ENCODE data around the gene KCNJ4.
A peak's percentile ranks its signal among the peaks of the same experiment; 100 is the strongest.
"Not testable (repeated sequence)": the region's sequence is repeated elsewhere in the genome, so short reads cannot be mapped to it uniquely, and the experiment has no call there.

The KCNJ4 gene

GRCh38 chr22:38413085-38414008 lies 41.7 kb downstream of the KCNJ4 start:
- ATAC-seq (replicated peaks) = no peak
- H3K9me3 Mint-ChIP-seq = no peaks in the 10 kb centered on the region
- DNase-seq = no peak
- H3K4me1 Mint-ChIP-seq = peaks cover 4 to 6% of the 10 kb centered on the region in 2 donors
- H3K27me3 Mint-ChIP-seq = peaks cover 4 to 20% of the 10 kb centered on the region in 2 donors
- H3K27ac Mint-ChIP-seq = no peak overlapping the region
- no peaks in the 10 kb centered on the region for H3K36me3 Mint-ChIP-seq
- no peak overlapping the region for H3K4me3 Mint-ChIP-seq

- Mint-ChIP-seq H3K4me3 (peak overlapping the region; percentile 51 to 57), H3K27me3 (peaks cover 8 to 20% of the 10 kb centered on the region in 2 donors), H3K27ac (no peak overlapping the region), H3K9me3 (no peaks in the 10 kb centered on the region), H3K36me3 (no peaks in the 10 kb centered on the region), H3K4me1 (peaks cover 4 to 6% of the 10 kb centered on the region in 2 donors)
- peak; percentile 66 to 68 for ATAC-seq (replicated peaks)
- no peak for DNase-seq
Measured at GRCh38 chr22:38412435-38413084, 42.4 kb downstream of the KCNJ4 start.

DNA sequence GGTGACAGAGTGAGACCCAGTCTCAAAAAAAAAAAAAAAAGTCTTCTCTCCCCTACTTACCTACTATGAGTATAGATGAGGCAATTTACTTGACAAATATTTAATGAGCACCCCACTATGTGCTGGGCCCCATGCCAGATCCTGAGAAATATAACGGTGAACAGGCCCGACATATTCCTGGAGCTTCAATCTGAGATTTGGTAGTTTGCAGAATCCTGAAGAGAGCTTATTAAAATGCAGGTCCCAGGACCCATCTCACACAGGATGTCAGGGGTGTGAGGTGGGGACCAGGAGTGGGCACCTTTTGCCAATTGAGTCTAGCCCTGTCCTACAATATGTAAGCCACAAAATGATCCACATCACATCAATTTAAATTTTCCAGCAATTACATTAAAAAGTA lies 44.0 kb downstream of the KCNJ4 start:
- H3K36me3 Mint-ChIP-seq = no peaks in the 10 kb centered on the region
- peaks cover 4 to 6% of the 10 kb centered on the region in 2 donors for H3K4me1 Mint-ChIP-seq
- ATAC-seq (replicated peaks) = no peak
- peaks cover 8 to 20% of the 10 kb centered on the region in 2 donors for H3K27me3 Mint-ChIP-seq
- H3K27ac Mint-ChIP-seq = no peak overlapping the region
- no peak overlapping the region for H3K4me3 Mint-ChIP-seq
- H3K9me3 Mint-ChIP-seq = no peaks in the 10 kb centered on the region
- no peak for DNase-seq

DNA sequence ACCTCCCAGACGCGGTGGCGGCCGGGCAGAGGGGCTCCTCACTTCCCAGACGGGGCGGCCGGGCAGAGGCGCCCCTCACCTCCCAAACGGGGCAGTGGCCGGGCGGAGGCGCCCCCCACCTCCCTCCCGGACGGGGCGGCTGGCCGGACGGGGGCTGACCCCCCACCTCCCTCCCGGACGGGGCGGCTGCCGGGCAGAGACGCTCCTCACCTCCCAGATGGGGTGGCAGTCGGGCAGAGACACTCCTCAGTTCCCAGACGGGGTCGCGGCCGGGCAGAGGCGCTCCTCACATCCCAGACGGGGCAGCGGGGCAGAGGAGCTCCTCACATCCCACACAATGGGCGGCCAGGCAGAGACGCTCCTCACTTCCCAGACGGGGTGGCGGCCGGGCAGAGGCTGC lies 45.1 kb downstream of the KCNJ4 start:
- H3K4me3 Mint-ChIP-seq; H3K4me1 Mint-ChIP-seq; ATAC-seq (replicated peaks); H3K36me3 Mint-ChIP-seq; DNase-seq; H3K27ac Mint-ChIP-seq; H3K9me3 Mint-ChIP-seq: not testable (repeated sequence)
- peaks cover 8 to 20% of the 10 kb centered on the region in 2 donors for H3K27me3 Mint-ChIP-seq

GRCh38 chr22:38406617-38407016 lies 48.4 kb downstream of the KCNJ4 start:
- DNase-seq (no peak), ATAC-seq (replicated peaks) (no peak)
- Mint-ChIP-seq H3K27me3 (peaks cover 4 to 14% of the 10 kb centered on the region in 2 donors), H3K4me1 (no peaks in the 10 kb centered on the region), H3K4me3 (no peak overlapping the region), H3K27ac (no peak overlapping the region), H3K9me3 (no peaks in the 10 kb centered on the region), H3K36me3 (no peaks in the 10 kb centered on the region)

- Mint-ChIP-seq H3K4me1 (peaks cover 0 to 2% of the 10 kb centered on the region in 2 donors), H3K4me3 (no peak overlapping the region), H3K9me3 (no peaks in the 10 kb centered on the region), H3K27ac (no peak overlapping the region), H3K27me3 (peaks cover 0 to 4% of the 10 kb centered on the region in 2 donors), H3K36me3 (no peaks in the 10 kb centered on the region)
- ATAC-seq (replicated peaks) (no peak), DNase-seq (no peak)
Measured at GRCh38 chr22:38404419-38404818, 50.6 kb downstream of the KCNJ4 start.

DNA sequence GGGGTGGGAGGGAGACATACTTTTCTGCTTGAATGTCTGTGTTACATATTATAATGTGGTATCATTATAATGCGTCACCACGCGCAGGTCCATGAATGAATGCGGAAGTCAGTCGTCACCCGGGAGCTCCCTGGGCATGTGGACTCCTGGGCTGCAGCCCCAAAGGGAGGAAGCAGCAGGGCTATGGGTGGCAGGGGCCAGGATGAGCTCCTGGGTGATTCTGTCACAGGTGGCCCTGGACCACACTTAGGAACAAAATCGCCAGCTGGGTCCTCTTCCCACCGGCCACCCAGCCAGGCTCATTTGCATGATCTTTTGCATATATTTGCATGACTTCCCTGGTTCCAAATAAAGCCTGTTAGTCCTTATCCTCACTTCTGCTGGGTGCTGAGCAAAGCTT lies 51.2 kb downstream of the KCNJ4 start:
- DNase-seq (no peak), ATAC-seq (replicated peaks) (no peak)
- no peak overlapping the region for H3K27ac Mint-ChIP-seq
- no peaks in the 10 kb centered on the region for H3K9me3 Mint-ChIP-seq
- H3K4me1 Mint-ChIP-seq = peaks cover 0 to 2% of the 10 kb centered on the region in 2 donors
- H3K36me3 Mint-ChIP-seq = no peaks in the 10 kb centered on the region
- H3K4me3 Mint-ChIP-seq = no peak overlapping the region
- peaks cover 0 to 4% of the 10 kb centered on the region in 2 donors for H3K27me3 Mint-ChIP-seq

- Mint-ChIP-seq H3K36me3 (peaks cover under 1 to 1% of the 10 kb centered on the region in 2 donors), H3K27ac (no peak overlapping the region), H3K9me3 (no peaks in the 10 kb centered on the region), H3K27me3 (no peaks in the 10 kb centered on the region), H3K4me1 (peaks cover 0 to 2% of the 10 kb centered on the region in 2 donors), H3K4me3 (no peak overlapping the region)
- ATAC-seq (replicated peaks) (no peak), DNase-seq (no peak)
Measured at GRCh38 chr22:38402204-38402603, 52.8 kb downstream of the KCNJ4 start.

GRCh38 chr22:38401336-38402084 lies 53.5 kb downstream of the KCNJ4 start:
- H3K4me1 Mint-ChIP-seq = peaks cover 2 to 3% of the 10 kb centered on the region in 2 donors
- H3K4me3 Mint-ChIP-seq = no peak overlapping the region
- H3K9me3 Mint-ChIP-seq = no peaks in the 10 kb centered on the region
- H3K27ac Mint-ChIP-seq = no peak overlapping the region
- ATAC-seq (replicated peaks) (no peak), DNase-seq (no peak)
- no peaks in the 10 kb centered on the region for H3K27me3 Mint-ChIP-seq
- H3K36me3 Mint-ChIP-seq = peaks cover 4 to 8% of the 10 kb centered on the region in 2 donors

DNA sequence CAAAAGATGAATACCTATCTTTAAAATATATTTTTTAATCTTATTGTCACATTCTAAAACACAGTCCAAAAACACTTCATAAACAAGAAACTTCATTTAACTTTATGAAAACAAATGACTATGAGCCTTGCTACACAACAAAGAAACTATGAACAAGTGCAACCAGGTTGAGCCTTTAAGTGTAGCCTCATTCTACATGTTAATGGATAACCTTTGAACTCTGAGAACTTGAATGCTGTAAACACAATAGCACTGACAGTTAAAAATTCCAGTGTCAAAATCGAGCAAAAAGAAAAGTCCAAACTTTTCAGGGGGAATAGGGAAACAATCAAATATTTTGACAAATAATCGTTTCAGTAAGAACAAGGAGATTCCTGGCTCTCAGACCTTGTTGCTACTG lies 54.7 kb downstream of the KCNJ4 start:
- not testable (repeated sequence) for ATAC-seq (replicated peaks); DNase-seq; H3K27ac Mint-ChIP-seq; H3K27me3 Mint-ChIP-seq; H3K4me3 Mint-ChIP-seq; H3K9me3 Mint-ChIP-seq
- Mint-ChIP-seq H3K36me3 (peaks cover 8 to 12% of the 10 kb centered on the region in 2 donors), H3K4me1 (peaks cover 8 to 11% of the 10 kb centered on the region in 2 donors)

DNA sequence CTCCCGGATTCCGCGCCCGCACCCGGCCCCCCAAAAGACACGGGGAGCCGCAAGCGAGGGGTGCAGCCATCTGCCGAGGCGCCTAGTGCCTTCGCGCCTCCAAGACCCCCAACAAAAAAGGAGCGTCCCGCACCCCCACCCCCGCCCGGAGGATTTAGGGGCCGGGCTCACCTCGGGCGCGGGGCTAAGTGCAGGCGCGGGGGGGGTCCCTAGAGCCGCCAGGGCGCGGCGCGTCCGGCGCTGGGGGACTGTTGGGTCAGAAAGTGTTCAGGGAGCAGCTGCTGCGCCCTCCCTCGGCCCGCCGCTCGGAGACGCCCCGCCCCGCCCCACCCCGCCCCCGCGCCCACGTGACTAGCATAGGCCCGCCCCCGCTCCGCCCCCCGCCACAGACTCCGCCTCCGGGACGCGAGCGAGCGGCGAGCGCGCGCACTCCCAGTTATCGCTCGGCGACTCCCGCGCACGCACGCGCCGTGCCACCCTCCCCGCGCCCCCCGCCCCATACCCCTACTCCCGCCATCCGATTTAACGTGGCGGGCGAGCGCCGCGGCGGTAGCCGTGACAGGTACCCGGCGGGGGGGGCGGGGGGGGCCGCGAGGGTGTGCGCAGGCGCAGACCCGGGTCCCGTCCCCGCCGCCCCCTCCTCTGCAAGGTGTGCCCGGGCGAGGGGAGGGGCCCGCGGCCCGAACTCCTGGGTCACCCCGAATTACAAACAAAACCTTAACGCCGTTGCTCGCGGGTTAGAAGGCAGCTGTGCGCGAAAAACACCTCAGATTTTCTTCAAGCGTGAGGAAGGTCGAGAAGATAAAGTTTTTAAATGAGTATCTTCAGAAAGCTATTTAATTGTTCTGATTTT lies 56.2 kb downstream of the KCNJ4 start:
- peak; percentile 78 to 83 for ATAC-seq (replicated peaks)
- no peaks in the 10 kb centered on the region for H3K9me3 Mint-ChIP-seq
- H3K27me3 Mint-ChIP-seq = no peaks in the 10 kb centered on the region
- peak overlapping the region; percentile 92 for H3K4me3 Mint-ChIP-seq
- H3K4me1 Mint-ChIP-seq = peaks cover 12 to 25% of the 10 kb centered on the region in 2 donors
- peak; percentile 74 for DNase-seq
- peak overlapping the region; percentile 87 for H3K27ac Mint-ChIP-seq
- peaks cover 8 to 15% of the 10 kb centered on the region in 2 donors for H3K36me3 Mint-ChIP-seq

DNA sequence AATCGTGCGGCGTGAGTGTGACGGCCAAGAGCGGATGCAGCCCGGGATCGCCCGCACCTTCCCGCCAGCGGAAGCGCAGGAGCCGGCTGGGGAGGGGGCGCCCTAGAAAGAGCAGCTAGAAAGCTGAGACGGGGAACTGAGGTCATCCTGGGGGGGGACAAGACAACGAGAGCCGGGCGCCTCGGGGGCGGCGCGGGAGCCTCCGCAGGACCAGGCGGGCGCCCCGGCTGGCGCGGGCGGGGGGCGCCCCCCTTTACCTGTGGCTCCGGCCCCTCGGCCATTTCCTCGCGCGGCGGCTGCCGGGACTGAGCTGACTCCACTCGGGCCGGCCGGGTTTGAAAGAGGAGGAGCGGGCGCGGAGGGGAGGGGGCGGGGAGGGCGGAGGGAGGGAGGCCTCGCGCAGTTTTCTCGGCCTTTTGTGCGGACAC lies 56.8 kb downstream of the KCNJ4 start:
- H3K27me3 Mint-ChIP-seq, H3K9me3 Mint-ChIP-seq: not testable (repeated sequence)
- Mint-ChIP-seq H3K4me3 (peak overlapping the region; percentile 92), H3K36me3 (peaks cover 8 to 15% of the 10 kb centered on the region in 2 donors), H3K27ac (peak overlapping the region; percentile 90), H3K4me1 (peaks cover 12 to 31% of the 10 kb centered on the region in 2 donors)
- peak; percentile 45 for DNase-seq
- peak; percentile 54 to 58 for ATAC-seq (replicated peaks)

DNA sequence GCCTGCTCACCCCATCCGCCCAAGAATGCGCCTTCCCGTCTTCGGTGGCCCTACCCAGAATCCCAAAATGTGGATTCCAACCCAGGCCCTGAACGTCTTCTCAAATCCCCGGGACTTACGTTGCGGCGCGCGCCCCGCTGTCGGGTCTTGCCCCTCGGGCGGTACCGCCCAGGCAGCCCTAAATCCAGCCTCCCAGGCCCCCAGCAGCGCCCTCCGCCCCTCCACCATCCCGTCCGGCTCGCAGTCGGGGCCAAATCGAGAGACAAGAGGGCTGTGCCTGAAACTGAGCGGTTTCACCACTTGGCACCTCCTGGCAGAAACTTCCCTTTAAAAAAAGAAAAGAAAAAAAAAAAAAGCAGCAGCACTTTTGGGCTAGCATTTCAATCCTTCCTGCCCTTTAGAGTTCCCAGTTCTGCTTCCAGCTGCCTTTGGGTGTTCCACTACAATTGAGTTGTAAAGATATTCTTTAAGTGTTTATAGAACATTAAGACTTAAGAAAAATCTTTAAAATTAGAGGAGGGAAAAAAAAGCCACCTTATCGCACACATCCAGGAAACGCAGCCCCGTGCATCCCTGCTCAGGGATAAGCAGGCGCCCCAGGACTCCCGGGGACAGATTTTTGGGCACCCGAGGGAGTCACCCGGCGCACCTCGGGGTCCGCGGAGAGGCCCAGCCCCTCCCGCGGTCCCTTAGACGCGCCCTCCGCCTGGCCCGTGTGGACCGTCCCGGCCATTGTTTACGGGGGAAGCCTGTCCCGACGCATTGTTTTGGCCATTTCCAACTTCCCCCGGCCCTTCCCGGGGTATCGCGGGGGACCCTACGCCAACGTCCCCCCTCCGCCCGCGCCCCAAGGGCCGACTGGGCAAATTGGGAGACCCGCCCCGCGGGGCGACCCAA lies 57.6 kb downstream of the KCNJ4 start:
- Mint-ChIP-seq H3K36me3 (peaks cover 8 to 17% of the 10 kb centered on the region in 2 donors), H3K4me1 (peaks cover 14 to 37% of the 10 kb centered on the region in 2 donors), H3K4me3 (peak overlapping the region; percentile 92), H3K9me3 (no peaks in the 10 kb centered on the region), H3K27ac (peak overlapping the region; percentile 92), H3K27me3 (no peaks in the 10 kb centered on the region)
- DNase-seq (peak; percentile 54), ATAC-seq (replicated peaks) (peak; percentile 49 to 62)

Measured in stimulated activated naive B cell treated with anti-CD40 and anti-IgM and Interleukin-4, amounts not matched to agents 10 μg/mL and 1 μg/mL and 100 μg/mL, for 72 hours (primary cell).